ENCODE measurements around the gene BTBD6.

- TF ChIP-seq, protein P1, sequence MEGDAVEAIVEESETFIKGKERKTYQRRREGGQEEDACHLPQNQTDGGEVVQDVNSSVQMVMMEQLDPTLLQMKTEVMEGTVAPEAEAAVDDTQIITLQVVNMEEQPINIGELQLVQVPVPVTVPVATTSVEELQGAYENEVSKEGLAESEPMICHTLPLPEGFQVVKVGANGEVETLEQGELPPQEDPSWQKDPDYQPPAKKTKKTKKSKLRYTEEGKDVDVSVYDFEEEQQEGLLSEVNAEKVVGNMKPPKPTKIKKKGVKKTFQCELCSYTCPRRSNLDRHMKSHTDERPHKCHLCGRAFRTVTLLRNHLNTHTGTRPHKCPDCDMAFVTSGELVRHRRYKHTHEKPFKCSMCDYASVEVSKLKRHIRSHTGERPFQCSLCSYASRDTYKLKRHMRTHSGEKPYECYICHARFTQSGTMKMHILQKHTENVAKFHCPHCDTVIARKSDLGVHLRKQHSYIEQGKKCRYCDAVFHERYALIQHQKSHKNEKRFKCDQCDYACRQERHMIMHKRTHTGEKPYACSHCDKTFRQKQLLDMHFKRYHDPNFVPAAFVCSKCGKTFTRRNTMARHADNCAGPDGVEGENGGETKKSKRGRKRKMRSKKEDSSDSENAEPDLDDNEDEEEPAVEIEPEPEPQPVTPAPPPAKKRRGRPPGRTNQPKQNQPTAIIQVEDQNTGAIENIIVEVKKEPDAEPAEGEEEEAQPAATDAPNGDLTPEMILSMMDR (IDR thresholded peaks at IDR 0.05): no peak
- no peak for TF ChIP-seq ZFX (IDR thresholded peaks at IDR 0.05; ENCODE audit: borderline replicate concordance)
Measured at GRCh38 chr14:105199093-105199492, 49.2 kb upstream of the BTBD6 start.
